Measurements from ENCODE around the gene CRNN. TPM values are rescaled to one million over a fixed set of nuclear protein-coding genes. Genes with fewer than 3 reads are reported as not detected.

CRNN gene
- polyA plus RNA-seq, 3 donors from 2014 or later, result not detected

- Mint-ChIP-seq H3K4me1 (peaks cover 0 to 9% of the 10 kb centered on the region in 2 donors), H3K4me3 (no peak overlapping the region), H3K27me3 (ENCODE audit: low read depth in 3 of 3) (peaks cover 0 to 9% (median 7%) of the 10 kb centered on the region in 3 donors), H3K9me3 (no peaks in the 10 kb centered on the region), H3K36me3 (no peaks in the 10 kb centered on the region), H3K27ac (no peak overlapping the region)
- DNase-seq, result no peak
Measured at GRCh38 chr1:152442765-152443164, 28.7 kb upstream of the CRNN start.

GRCh38 chr1:152442301-152442700 is 28.2 kb upstream of the CRNN start:
- no peak for DNase-seq
- Mint-ChIP-seq H3K9me3 (no peaks in the 10 kb centered on the region), H3K27ac (no peak overlapping the region)

DNA sequence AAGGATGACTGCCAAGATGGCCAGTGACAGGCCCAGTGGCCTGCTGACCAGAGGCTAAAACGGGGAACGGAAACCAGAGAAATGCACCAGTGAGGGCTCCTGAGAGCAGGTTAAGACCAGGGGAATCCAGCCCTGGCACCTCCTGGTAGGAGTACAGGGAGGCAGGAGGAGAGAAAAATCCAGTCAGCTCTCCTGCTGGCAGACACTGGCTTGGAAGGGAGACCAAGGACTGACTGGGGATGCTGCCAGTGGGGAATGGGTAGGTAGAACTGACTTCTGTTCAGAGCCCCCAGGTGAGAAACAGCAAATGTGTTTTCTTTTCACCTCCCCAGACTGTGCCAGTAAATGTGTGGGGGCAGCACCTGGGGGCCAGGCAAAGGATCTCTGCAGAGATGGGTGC is 27.7 kb upstream of the CRNN start:
- Mint-ChIP-seq H3K4me3 (no peak overlapping the region), H3K36me3 (no peaks in the 10 kb centered on the region), H3K9me3 (no peaks in the 10 kb centered on the region), H3K27me3 (ENCODE audit: low read depth in 3 of 3) (peaks cover 0 to 15% (median 7%) of the 10 kb centered on the region in 3 donors), H3K4me1 (peaks cover 0 to 9% of the 10 kb centered on the region in 2 donors), H3K27ac (no peak overlapping the region)
- no peak for DNase-seq

More at GRCh38 chr1:152442301-152442700, 28.2 kb upstream of the CRNN start:
- peaks cover 0 to 14% (median 7%) of the 10 kb centered on the region in 3 donors for H3K27me3 Mint-ChIP-seq (ENCODE audit: low read depth in 3 of 3)
- H3K4me1 Mint-ChIP-seq, result peaks cover 0 to 9% of the 10 kb centered on the region in 2 donors
- no peaks in the 10 kb centered on the region for H3K36me3 Mint-ChIP-seq
- no peak overlapping the region for H3K4me3 Mint-ChIP-seq

DNA sequence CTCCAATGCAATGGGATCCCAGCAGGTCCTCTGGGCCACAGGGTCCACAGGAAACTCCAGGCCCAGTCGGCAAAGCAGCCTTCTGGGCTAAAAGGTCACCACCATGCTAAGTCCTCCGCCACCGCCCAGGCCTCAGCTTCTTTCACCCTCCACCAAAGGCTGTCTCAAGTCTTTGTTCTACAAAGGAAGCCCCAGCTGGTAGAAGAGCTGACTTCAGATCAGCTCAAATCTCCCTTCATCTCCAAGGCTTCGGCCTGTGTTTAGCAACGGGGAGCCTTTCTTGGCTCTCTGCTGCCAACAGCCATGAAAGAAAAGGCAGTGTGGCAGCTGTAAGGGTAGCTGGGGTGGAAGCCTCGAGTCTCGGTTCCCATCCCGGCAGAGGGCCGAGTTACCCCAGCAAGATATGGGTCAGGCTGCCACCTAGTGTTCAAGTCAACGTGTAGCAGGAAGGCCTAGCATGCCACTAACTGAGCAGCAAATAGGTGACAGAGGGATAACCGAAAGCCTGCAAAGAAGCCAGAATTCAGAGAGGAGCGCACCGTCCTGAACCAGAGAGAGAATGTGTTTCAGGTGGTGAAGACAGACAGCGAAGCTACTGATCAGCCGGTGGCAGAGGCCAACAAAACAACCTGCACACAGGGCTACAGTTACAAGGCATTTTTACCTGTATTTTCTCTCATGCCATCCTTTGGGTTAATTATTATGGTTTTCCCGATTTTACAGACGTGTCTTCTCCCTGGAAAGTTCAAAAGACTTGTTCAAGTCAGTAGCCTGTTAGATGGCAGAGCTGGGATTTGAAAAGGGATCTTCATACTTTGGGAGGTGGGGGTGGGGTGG is 26.8 kb upstream of the CRNN start:
- Mint-ChIP-seq H3K4me1 (peaks cover 0 to 9% of the 10 kb centered on the region in 2 donors), H3K9me3 (no peaks in the 10 kb centered on the region), H3K36me3 (no peaks in the 10 kb centered on the region), H3K4me3 (peak overlapping the region in 1 of 5 donors; percentile 30), H3K27me3 (ENCODE audit: low read depth in 3 of 3) (peaks cover 1 to 20% (median 10%) of the 10 kb centered on the region in 3 donors), H3K27ac (no peak overlapping the region)
- DNase-seq, result peak; percentile 43 to 59 (median 53)

DNA sequence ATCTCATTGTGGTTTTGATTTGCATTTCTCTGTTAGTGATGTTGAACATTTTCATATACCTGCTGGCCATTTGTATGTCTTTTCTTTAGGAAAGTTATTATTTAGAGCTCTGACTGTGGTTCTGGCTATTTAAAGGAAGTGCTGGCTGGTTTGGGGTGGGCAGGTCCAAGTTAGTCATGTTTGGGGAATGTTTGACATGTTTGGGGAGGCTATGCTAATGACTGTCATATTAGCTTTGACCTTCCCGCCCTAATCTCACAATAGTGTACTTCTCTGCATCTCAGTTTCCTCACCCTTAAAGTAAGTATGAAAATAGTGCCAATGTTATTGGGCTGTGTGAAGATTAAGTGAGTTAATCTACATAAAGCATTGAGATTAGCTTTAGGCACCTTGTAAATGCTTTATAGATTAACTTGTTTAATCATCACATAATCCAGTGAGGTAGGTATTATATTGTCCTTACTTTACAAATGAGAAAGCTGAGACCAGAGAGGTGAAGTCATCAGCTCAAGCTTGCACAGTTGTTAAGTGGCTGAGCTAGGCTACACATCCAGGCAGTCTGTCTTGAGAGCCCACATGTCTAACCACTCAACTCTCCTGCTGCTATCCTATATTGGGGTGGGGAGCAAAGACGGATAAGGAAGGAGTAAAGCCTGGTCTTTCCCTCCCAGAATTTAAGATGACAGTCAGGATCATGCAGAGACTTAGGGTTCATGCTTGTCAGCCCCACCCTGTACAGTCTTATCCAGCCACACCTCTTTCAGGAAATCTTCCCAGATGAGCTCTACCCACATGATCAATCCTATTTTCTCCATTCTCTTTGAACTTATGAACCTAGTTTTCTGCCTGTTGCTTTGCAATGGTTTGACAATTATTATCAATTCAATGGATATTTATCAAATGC is 22.8 kb upstream of the CRNN start:
- H3K4me3 Mint-ChIP-seq, result no peak overlapping the region
- DNase-seq, result no peak
- peaks cover 2 to 16% (median 7%) of the 10 kb centered on the region in 3 donors for H3K27me3 Mint-ChIP-seq (ENCODE audit: low read depth in 3 of 3)
- peaks cover 0 to 9% of the 10 kb centered on the region in 2 donors for H3K4me1 Mint-ChIP-seq
- H3K9me3 Mint-ChIP-seq, result no peaks in the 10 kb centered on the region
- H3K27ac Mint-ChIP-seq, result no peak overlapping the region
- no peaks in the 10 kb centered on the region for H3K36me3 Mint-ChIP-seq

- no peak overlapping the region for H3K27ac Mint-ChIP-seq
- H3K9me3 Mint-ChIP-seq, result peaks cover 0 to 17% (median 6%) of the 10 kb centered on the region in 6 donors
- H3K36me3 Mint-ChIP-seq, result peaks cover 0 to 4% (median 3%) of the 10 kb centered on the region in 3 donors
- peaks cover 2 to 11% (median 8%) of the 10 kb centered on the region in 3 donors for H3K27me3 Mint-ChIP-seq (ENCODE audit: low read depth in 3 of 3)
- DNase-seq, result no peak
- no peaks in the 10 kb centered on the region for H3K4me1 Mint-ChIP-seq
- H3K4me3 Mint-ChIP-seq, result no peak overlapping the region
Measured at GRCh38 chr1:152427458-152427857, 13.4 kb upstream of the CRNN start.

- no peak overlapping the region for H3K4me3 Mint-ChIP-seq
- no peak overlapping the region for H3K27ac Mint-ChIP-seq
- peaks cover 0 to 4% (median 3%) of the 10 kb centered on the region in 3 donors for H3K36me3 Mint-ChIP-seq
- peaks cover 0 to 17% (median 6%) of the 10 kb centered on the region in 6 donors for H3K9me3 Mint-ChIP-seq
- peaks cover 2 to 11% (median 8%) of the 10 kb centered on the region in 3 donors for H3K27me3 Mint-ChIP-seq (ENCODE audit: low read depth in 3 of 3)
- no peaks in the 10 kb centered on the region for H3K4me1 Mint-ChIP-seq
- DNase-seq, result no peak
Measured at GRCh38 chr1:152426731-152427130, 12.7 kb upstream of the CRNN start.

GRCh38 chr1:152419917-152420316 is 5.9 kb upstream of the CRNN start:
- no peaks in the 10 kb centered on the region for H3K4me1 Mint-ChIP-seq
- H3K27me3 Mint-ChIP-seq (ENCODE audit: low read depth in 3 of 3), result peaks cover 0 to 11% (median 8%) of the 10 kb centered on the region in 3 donors
- H3K27ac Mint-ChIP-seq, result no peak overlapping the region
- peaks cover 0 to 17% (median 5%) of the 10 kb centered on the region in 6 donors for H3K9me3 Mint-ChIP-seq
- H3K36me3 Mint-ChIP-seq, result peaks cover 0 to 4% (median 3%) of the 10 kb centered on the region in 3 donors
- no peak for DNase-seq
- no peak overlapping the region for H3K4me3 Mint-ChIP-seq

DNA sequence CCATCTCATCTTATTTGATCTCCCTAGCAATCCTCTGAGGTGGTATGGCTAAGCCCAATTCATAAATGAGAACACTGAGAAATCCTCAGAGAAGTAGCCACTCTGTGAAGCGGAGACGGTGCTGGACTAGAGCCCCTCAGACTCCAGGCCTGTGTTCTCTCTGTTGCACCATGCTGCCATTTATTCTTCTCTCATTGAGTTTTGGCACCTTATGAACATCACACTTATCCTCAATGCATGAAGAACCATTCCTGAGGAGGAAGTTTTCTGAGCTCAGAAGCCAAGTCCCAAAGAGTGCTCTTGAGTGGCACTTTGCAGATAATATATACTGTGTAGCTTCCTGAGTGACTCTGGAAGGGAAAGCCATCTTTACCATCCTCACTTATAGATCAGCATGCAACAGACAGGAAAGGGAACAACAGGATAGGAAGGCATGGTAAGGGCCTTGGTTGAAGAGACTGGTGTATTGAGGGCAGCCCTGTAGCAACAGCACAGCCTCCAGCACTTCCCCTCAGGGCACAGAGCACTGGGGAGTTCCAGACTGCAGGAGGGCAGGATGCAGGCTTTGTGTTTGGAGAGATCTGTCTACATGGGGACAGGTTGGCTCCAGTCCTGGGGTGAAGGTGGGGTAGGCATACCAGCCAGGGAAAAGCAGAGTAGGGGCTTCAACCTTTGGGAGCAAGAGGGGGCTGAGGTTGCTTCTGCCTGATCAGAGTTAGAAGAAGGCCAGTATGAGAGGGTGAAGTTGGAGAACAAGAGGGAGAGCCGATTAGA is 1.6 kb upstream of the CRNN start:
- Mint-ChIP-seq H3K4me3 (no peak overlapping the region), H3K4me1 (no peaks in the 10 kb centered on the region), H3K27me3 (ENCODE audit: low read depth in 3 of 3) (peaks cover 3 to 12% (median 8%) of the 10 kb centered on the region in 3 donors), H3K9me3 (no peaks in the 10 kb centered on the region), H3K36me3 (no peaks in the 10 kb centered on the region), H3K27ac (no peak overlapping the region)
- DNase-seq, result no peak

- H3K27ac Mint-ChIP-seq, result no peak overlapping the region
- no peak overlapping the region for H3K4me3 Mint-ChIP-seq
- no peaks in the 10 kb centered on the region for H3K4me1 Mint-ChIP-seq
- no peaks in the 10 kb centered on the region for H3K9me3 Mint-ChIP-seq
- no peaks in the 10 kb centered on the region for H3K36me3 Mint-ChIP-seq
- DNase-seq, result no peak
- peaks cover 5 to 14% (median 7%) of the 10 kb centered on the region in 3 donors for H3K27me3 Mint-ChIP-seq (ENCODE audit: low read depth in 3 of 3)
Measured at GRCh38 chr1:152412756-152413155, 1.3 kb downstream of the CRNN start.

GRCh38 chr1:152411134-152411533 is 2.9 kb downstream of the CRNN start:
- H3K9me3 Mint-ChIP-seq, result no peaks in the 10 kb centered on the region
- H3K27ac Mint-ChIP-seq, result no peak overlapping the region
- peaks cover 6 to 14% (median 7%) of the 10 kb centered on the region in 3 donors for H3K27me3 Mint-ChIP-seq (ENCODE audit: low read depth in 3 of 3)
- no peaks in the 10 kb centered on the region for H3K36me3 Mint-ChIP-seq
- no peaks in the 10 kb centered on the region for H3K4me1 Mint-ChIP-seq
- no peak for DNase-seq
- H3K4me3 Mint-ChIP-seq, result no peak overlapping the region

DNA sequence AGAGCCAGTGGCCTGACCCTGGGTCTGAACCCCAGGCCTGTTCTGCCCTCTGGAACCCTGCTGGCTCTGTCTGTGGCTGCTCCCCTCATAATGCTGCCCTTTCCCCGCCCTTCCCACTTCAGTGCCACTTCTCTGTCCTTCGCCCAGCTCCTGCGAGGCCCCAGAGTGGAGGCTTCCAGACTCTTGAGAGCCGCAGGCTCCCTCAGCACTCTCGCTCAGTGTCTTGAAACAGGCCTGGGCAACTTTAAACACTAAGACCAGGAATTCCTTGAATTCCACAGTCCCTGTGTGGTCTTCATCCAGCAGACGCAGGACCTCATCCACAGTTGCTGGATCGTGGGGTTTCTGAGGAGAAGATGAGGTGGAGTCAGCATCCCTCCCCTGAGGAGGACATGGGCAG is 3.5 kb downstream of the CRNN start:
- Mint-ChIP-seq H3K4me3 (no peak overlapping the region), H3K27ac (no peak overlapping the region), H3K9me3 (no peaks in the 10 kb centered on the region), H3K4me1 (no peaks in the 10 kb centered on the region), H3K27me3 (ENCODE audit: low read depth in 3 of 3) (peaks cover 6 to 10% (median 7%) of the 10 kb centered on the region in 3 donors), H3K36me3 (no peaks in the 10 kb centered on the region)
- DNase-seq, result no peak

DNA sequence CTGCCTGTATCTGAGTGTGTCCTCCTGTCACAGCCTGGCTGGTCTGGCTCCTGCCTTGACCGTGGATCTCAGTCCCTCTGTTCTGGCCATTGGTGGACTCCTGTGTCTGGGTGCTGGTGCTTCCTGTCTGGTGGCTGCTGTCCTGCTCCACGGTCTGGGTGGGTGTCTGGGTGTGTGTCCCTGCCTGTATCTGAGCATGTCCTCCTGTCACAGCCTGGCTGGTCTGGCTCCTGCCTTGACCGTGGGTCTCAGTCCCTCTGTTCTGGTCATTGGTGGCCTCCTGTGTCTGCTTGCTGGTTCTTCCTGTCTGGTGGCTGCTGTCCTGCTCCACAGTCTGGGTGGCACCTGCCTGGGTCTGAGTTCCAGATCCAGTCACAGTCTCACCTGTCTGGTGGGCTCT is 4.0 kb downstream of the CRNN start:
- Mint-ChIP-seq H3K36me3 (no peaks in the 10 kb centered on the region), H3K4me1 (no peaks in the 10 kb centered on the region), H3K4me3 (no peak overlapping the region), H3K27me3 (ENCODE audit: low read depth in 3 of 3) (peaks cover 6 to 9% (median 7%) of the 10 kb centered on the region in 3 donors), H3K27ac (no peak overlapping the region), H3K9me3 (no peaks in the 10 kb centered on the region)
- DNase-seq, result no peak
